Osteocyte (in vitro differentiated cells): ENCODE results near the gene NOTCH3. TPM values are rescaled to one million over a fixed set of nuclear protein-coding genes. Genes with fewer than 3 reads are reported as not detected.

Experiments
- DNase-seq: peaks from one replicate; pipeline ENCODE4 v3.0.0; 2021; ENCODE audit warnings: mixed read lengths; ENCODE audit not compliant: unreplicated experiment; ENCODE audit errors: extremely low spot score
- H3K27ac Mint-ChIP-seq: one replicate; pipeline ENCODE4 v1.8.0; 2021; ENCODE audit warnings: mild to moderate bottlenecking, mixed read lengths; ENCODE audit not compliant: unreplicated experiment
- H3K27me3 Mint-ChIP-seq: one replicate; pipeline ENCODE4 v1.8.0; 2021; ENCODE audit warnings: mixed read lengths; ENCODE audit not compliant: unreplicated experiment
- H3K36me3 Mint-ChIP-seq: one replicate; pipeline ENCODE4 v1.8.0; 2021; ENCODE audit warnings: mixed read lengths; ENCODE audit not compliant: unreplicated experiment
- H3K4me1 Mint-ChIP-seq: one replicate; pipeline ENCODE4 v1.8.0; 2021; ENCODE audit warnings: mixed read lengths; ENCODE audit not compliant: unreplicated experiment
- H3K4me3 Mint-ChIP-seq: one replicate; pipeline ENCODE4 v1.8.0; 2021; ENCODE audit warnings: mild to moderate bottlenecking, moderate library complexity, mixed read lengths; ENCODE audit not compliant: unreplicated experiment
- H3K9me3 Mint-ChIP-seq: one replicate; pipeline ENCODE4 v1.8.0; 2021; ENCODE audit warnings: mixed read lengths; ENCODE audit not compliant: unreplicated experiment
- CTCF ChIP-seq: fragments of 200-600 bp; sonication (generic); IDR thresholded peaks from 2 replicates; pipeline ENCODE4 v1.5.0; 2021; ENCODE audit warnings: antibody characterized with exemption, mild to moderate bottlenecking, moderate library complexity
- total RNA-seq: library from RNA; stranded (reverse); gene quantifications from 2 replicates; pipeline ENCODE4 v1.2.1, GENCODE V29; 2021

NOTCH3 gene
- total RNA-seq, 1 donor from 2014 or later = 178 TPM

GRCh38 chr19:15123900-15124299 is 76.9 kb downstream of the NOTCH3 start:
- H3K9me3 Mint-ChIP-seq = no peaks in the 10 kb centered on the region
- no peak for DNase-seq
- peak overlapping the region; percentile 99 for H3K4me3 Mint-ChIP-seq
- H3K27ac Mint-ChIP-seq = peak overlapping the region; percentile 91
- no peaks in the 10 kb centered on the region for H3K27me3 Mint-ChIP-seq
- peaks cover 19% of the 10 kb centered on the region for H3K4me1 Mint-ChIP-seq
- TF ChIP-seq CTCF = no peak
- H3K36me3 Mint-ChIP-seq = peaks cover 24% of the 10 kb centered on the region

DNA sequence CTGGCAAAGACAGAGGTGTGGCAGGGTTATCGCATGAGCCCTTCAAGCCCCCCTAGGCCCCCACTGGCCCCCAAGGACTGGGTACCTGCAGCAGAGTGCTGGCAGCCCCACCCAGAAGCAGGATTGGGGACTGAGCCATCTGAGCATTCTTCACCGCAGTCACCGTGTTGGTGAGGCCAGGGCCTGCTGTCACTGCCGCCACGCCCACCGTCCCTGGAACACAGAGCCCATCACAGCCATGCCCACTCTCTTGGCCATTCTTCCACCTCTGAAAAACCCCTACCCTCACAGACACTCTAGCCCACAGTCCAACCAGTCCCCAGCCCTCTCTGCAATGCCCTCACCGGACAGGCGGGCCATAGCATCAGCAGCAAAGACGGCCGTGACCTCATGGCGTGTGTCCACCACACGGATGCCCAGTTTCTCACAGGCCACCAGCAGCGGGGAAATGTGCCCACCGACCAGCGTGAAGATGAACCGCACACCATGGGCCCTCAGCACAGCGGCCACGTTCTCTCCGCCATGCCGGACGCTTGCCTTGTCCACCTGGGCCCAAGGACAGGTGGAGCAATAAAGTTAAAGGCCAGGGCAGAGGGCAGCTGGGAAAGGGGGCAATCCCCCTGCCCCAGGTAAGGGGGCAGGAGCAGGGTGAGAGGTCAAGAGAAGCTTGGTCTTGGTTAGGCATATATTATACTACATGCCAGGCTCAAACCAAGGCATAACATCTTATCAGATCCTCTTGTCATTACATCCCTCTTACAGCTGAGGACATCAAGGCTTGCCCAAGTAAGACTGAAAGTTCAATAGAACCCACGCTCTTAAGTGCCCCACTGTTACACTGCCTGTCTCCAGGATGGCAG is 77.5 kb downstream of the NOTCH3 start:
- TF ChIP-seq CTCF = no peak
- peaks cover 21% of the 10 kb centered on the region for H3K4me1 Mint-ChIP-seq
- DNase-seq = no peak
- no peaks in the 10 kb centered on the region for H3K9me3 Mint-ChIP-seq
- H3K27me3 Mint-ChIP-seq = no peaks in the 10 kb centered on the region
- peak overlapping the region; percentile 99 for H3K4me3 Mint-ChIP-seq
- no peak overlapping the region for H3K27ac Mint-ChIP-seq
- H3K36me3 Mint-ChIP-seq = peaks cover 29% of the 10 kb centered on the region

- no peaks in the 10 kb centered on the region for H3K27me3 Mint-ChIP-seq
- peaks cover 34% of the 10 kb centered on the region for H3K36me3 Mint-ChIP-seq
- no peaks in the 10 kb centered on the region for H3K9me3 Mint-ChIP-seq
- TF ChIP-seq CTCF = no peak
- H3K27ac Mint-ChIP-seq = no peak overlapping the region
- no peak overlapping the region for H3K4me3 Mint-ChIP-seq
- no peak for DNase-seq
- peaks cover 23% of the 10 kb centered on the region for H3K4me1 Mint-ChIP-seq
Measured at GRCh38 chr19:15122331-15123030, 78.3 kb downstream of the NOTCH3 start.

- no peak for DNase-seq
- H3K4me3 Mint-ChIP-seq = no peak overlapping the region
- H3K27me3 Mint-ChIP-seq = no peaks in the 10 kb centered on the region
- peaks cover 21% of the 10 kb centered on the region for H3K4me1 Mint-ChIP-seq
- H3K36me3 Mint-ChIP-seq = peaks cover 37% of the 10 kb centered on the region
- no peaks in the 10 kb centered on the region for H3K9me3 Mint-ChIP-seq
- no peak overlapping the region for H3K27ac Mint-ChIP-seq
- TF ChIP-seq CTCF = no peak
Measured at GRCh38 chr19:15120135-15121026, 80.4 kb downstream of the NOTCH3 start.
